Large intestine (tissue), 3 donors: ENCODE results near the gene SMARCC1. TPM values are rescaled to one million over a fixed set of nuclear protein-coding genes. Genes with fewer than 3 reads are reported as not detected.
A peak's percentile ranks its signal among the peaks of the same experiment; 100 is the strongest.

ENCODE experiments used
- DNase-seq, 2 donors: peaks; one replicate each; pipeline versions ENCODE4 v3.0.0 to v3.0.0-alpha.2; 2013
- H3K27ac ChIP-seq: one replicate; pipeline ENCODE4 v1.5.1; 2013; ENCODE audit warnings: low read length
- H3K27me3 ChIP-seq: 2 replicates; pipeline ENCODE4 v1.6.1; 2013; ENCODE audit warnings: low read length; ENCODE audit not compliant: control insufficient read depth, insufficient read depth
- H3K36me3 ChIP-seq: 2 replicates; pipeline ENCODE4 v1.6.1; 2013; ENCODE audit warnings: low read length; ENCODE audit not compliant: control insufficient read depth, insufficient read depth
- H3K4me1 ChIP-seq: one replicate; pipeline ENCODE4 v1.6.1; 2013; ENCODE audit warnings: low read length; ENCODE audit not compliant: control insufficient read depth, insufficient read depth
- H3K4me3 ChIP-seq: one replicate; pipeline ENCODE4 v1.5.1; 2013; ENCODE audit warnings: low read length
- H3K9me3 ChIP-seq: one replicate; pipeline ENCODE4 v1.6.1; 2013; ENCODE audit warnings: mild to moderate bottlenecking, low read depth, low read length, moderate library complexity; ENCODE audit not compliant: control insufficient read depth
- WGBS: methylation state at CpG from one replicate; pipeline ENCODE4 v1.1.5; 2013; ENCODE audit warnings: low lambda C conversion rate; ENCODE audit not compliant: insufficient coverage; 5-methylcytosine and 5-hydroxymethylcytosine counted together
- polyA plus RNA-seq: library from polyadenylated mRNA; unstranded; fragments of 120-200 nt; gene quantifications from one replicate; pipeline ENCODE4 v1.2.1, GENCODE V29; 2013

SMARCC1 gene
- polyA plus RNA-seq, 1 donor, result 49.0 TPM

GRCh38 chr3:47712398-47712797, 69.3 kb downstream of the SMARCC1 start:
- H3K4me3 ChIP-seq, result no peak overlapping the region
- H3K4me1 ChIP-seq, result no peaks in the 10 kb centered on the region
- no CpG with 5 or more reads among the region's 2 CpGs for WGBS
- H3K27ac ChIP-seq, result no peak overlapping the region
- peaks cover 60% of the 10 kb centered on the region for H3K36me3 ChIP-seq
- no peaks in the 10 kb centered on the region for H3K27me3 ChIP-seq
- DNase-seq, result no peak
- H3K9me3 ChIP-seq, result no peaks in the 10 kb centered on the region

GRCh38 chr3:47711596-47711995, 70.1 kb downstream of the SMARCC1 start:
- DNase-seq, result no peak

GRCh38 chr3:47705391-47705790, 76.3 kb downstream of the SMARCC1 start:
- Histone ChIP-seq H3K4me3 (no peak overlapping the region), H3K9me3 (no peaks in the 10 kb centered on the region), H3K36me3 (peaks cover 67% of the 10 kb centered on the region), H3K4me1 (no peaks in the 10 kb centered on the region), H3K27ac (no peak overlapping the region), H3K27me3 (no peaks in the 10 kb centered on the region)
- WGBS, result no CpG with 5 or more reads among the region's 1 CpG
- no peak for DNase-seq

More at GRCh38 chr3:47711596-47711995, 70.1 kb downstream of the SMARCC1 start:
- Histone ChIP-seq H3K36me3 (peaks cover 60% of the 10 kb centered on the region), H3K4me1 (no peaks in the 10 kb centered on the region), H3K9me3 (no peaks in the 10 kb centered on the region), H3K4me3 (no peak overlapping the region), H3K27me3 (no peaks in the 10 kb centered on the region), H3K27ac (no peak overlapping the region)
- no CpG with 5 or more reads among the region's 3 CpGs for WGBS

- H3K4me1 ChIP-seq, result no peaks in the 10 kb centered on the region
- peaks cover 60% of the 10 kb centered on the region for H3K36me3 ChIP-seq
- no peak overlapping the region for H3K27ac ChIP-seq
- DNase-seq, result no peak
- no peak overlapping the region for H3K4me3 ChIP-seq
- no CpG with 5 or more reads among the region's 3 CpGs for WGBS
- no peaks in the 10 kb centered on the region for H3K27me3 ChIP-seq
- no peaks in the 10 kb centered on the region for H3K9me3 ChIP-seq
These were observed 77.5 kb downstream of the SMARCC1 start for GRCh38 chr3:47704237-47704612.

GRCh38 chr3:47701388-47701787, 80.3 kb downstream of the SMARCC1 start:
- DNase-seq, result no peak
- H3K4me1 ChIP-seq, result no peaks in the 10 kb centered on the region
- no peak overlapping the region for H3K27ac ChIP-seq
- WGBS, result 82% methylated on average over 2 of the region's 11 CpGs
- H3K9me3 ChIP-seq, result no peaks in the 10 kb centered on the region
- H3K36me3 ChIP-seq, result peaks cover 53% of the 10 kb centered on the region
- H3K4me3 ChIP-seq, result no peak overlapping the region
- no peaks in the 10 kb centered on the region for H3K27me3 ChIP-seq

- no peak overlapping the region for H3K4me3 ChIP-seq
These were observed 89.5 kb downstream of the SMARCC1 start for GRCh38 chr3:47692158-47692557.

GRCh38 chr3:47688488-47688887, 93.2 kb downstream of the SMARCC1 start:
- H3K4me3 ChIP-seq, result no peak overlapping the region
- H3K9me3 ChIP-seq, result no peaks in the 10 kb centered on the region
- no peaks in the 10 kb centered on the region for H3K27me3 ChIP-seq
- H3K4me1 ChIP-seq, result no peaks in the 10 kb centered on the region
- peak in 1 of 2 donors; percentile 16 for DNase-seq
- 60% methylated on average over 3 of the region's 6 CpGs for WGBS
- no peak overlapping the region for H3K27ac ChIP-seq
- H3K36me3 ChIP-seq, result peaks cover 62% of the 10 kb centered on the region

More at GRCh38 chr3:47692158-47692557, 89.5 kb downstream of the SMARCC1 start:
- H3K4me1 ChIP-seq, result no peaks in the 10 kb centered on the region
- no peak overlapping the region for H3K27ac ChIP-seq
- no peaks in the 10 kb centered on the region for H3K27me3 ChIP-seq
- peaks cover 62% of the 10 kb centered on the region for H3K36me3 ChIP-seq
- DNase-seq, result no peak
- no peaks in the 10 kb centered on the region for H3K9me3 ChIP-seq

GRCh38 chr3:47685037-47685436, 96.7 kb downstream of the SMARCC1 start:
- H3K36me3 ChIP-seq, result peaks cover 47% of the 10 kb centered on the region
- no peaks in the 10 kb centered on the region for H3K9me3 ChIP-seq
- H3K4me3 ChIP-seq, result no peak overlapping the region
- no peaks in the 10 kb centered on the region for H3K4me1 ChIP-seq
- H3K27me3 ChIP-seq, result no peaks in the 10 kb centered on the region
- no peak overlapping the region for H3K27ac ChIP-seq
- DNase-seq, result no peak
- 80% methylated on average over 1 of the region's 5 CpGs for WGBS

GRCh38 chr3:47681016-47681415, 100.7 kb downstream of the SMARCC1 start:
- H3K9me3 ChIP-seq, result no peaks in the 10 kb centered on the region
- no peaks in the 10 kb centered on the region for H3K4me1 ChIP-seq
- DNase-seq, result no peak
- H3K4me3 ChIP-seq, result no peak overlapping the region
- no peaks in the 10 kb centered on the region for H3K27me3 ChIP-seq
- no peak overlapping the region for H3K27ac ChIP-seq
- WGBS, result 90% methylated on average over 2 of the region's 2 CpGs
- peaks cover 51% of the 10 kb centered on the region for H3K36me3 ChIP-seq

GRCh38 chr3:47678446-47679338, 103.0 kb downstream of the SMARCC1 start:
- Histone ChIP-seq H3K4me3 (no peak overlapping the region), H3K4me1 (no peaks in the 10 kb centered on the region), H3K27ac (no peak overlapping the region), H3K9me3 (no peaks in the 10 kb centered on the region), H3K27me3 (no peaks in the 10 kb centered on the region), H3K36me3 (peaks cover 51% of the 10 kb centered on the region)
- WGBS, result 100% methylated on average over 1 of the region's 6 CpGs
- DNase-seq, result no peak
